HEK293T (cell line): ENCODE data around the gene DYDC2.

ENCODE experiments used
- ARNT ChIP-seq: fragments of 450-650 bp; IDR thresholded peaks from 2 replicates; pipeline ENCODE4 v1.6.1; 2017; ENCODE audit warnings: mild to moderate bottlenecking
- ELF4 ChIP-seq: fragments of 450-650 bp; IDR thresholded peaks from 2 replicates; pipeline ENCODE4 v1.6.1; 2017; ENCODE audit warnings: antibody characterized with exemption
- L3MBTL2 ChIP-seq: fragments of 450-650 bp; conservative IDR thresholded peaks from 2 replicates; pipeline ENCODE4 v1.6.1; 2016; ENCODE audit warnings: mild to moderate bottlenecking
- SP1 ChIP-seq: fragments of 450-650 bp; IDR thresholded peaks from 2 replicates; pipeline ENCODE4 v1.6.1; 2017

GRCh38 chr10:80323311-80323710, 33.3 kb upstream of the DYDC2 start:
- no peak for TF ChIP-seq L3MBTL2
- TF ChIP-seq SP1: no peak
- TF ChIP-seq ARNT: no peak
- no peak for TF ChIP-seq ELF4
